HG03342 (cell line): Measurements from ENCODE around the gene DET1.
"Not testable (repeated sequence)": the region's sequence is repeated elsewhere in the genome, so short reads cannot be mapped to it uniquely, and the experiment has no call there.

Experiments used
- ATAC-seq: cut with Tn5 transposase; IDR thresholded peaks from one replicate; pipeline ENCODE4 v1.9.1; 2021; ENCODE audit warnings: mild to moderate bottlenecking, moderate library complexity; ENCODE audit not compliant: unreplicated experiment

DET1 gene

GRCh38 chr15:88498996-88499395, 47.5 kb downstream of the DET1 start:
- ATAC-seq: no peak

GRCh38 chr15:88497109-88497765, 49.2 kb downstream of the DET1 start:
- ATAC-seq: no peak

- ATAC-seq: no peak
Measured at GRCh38 chr15:88493844-88494243, 52.6 kb downstream of the DET1 start.

DNA sequence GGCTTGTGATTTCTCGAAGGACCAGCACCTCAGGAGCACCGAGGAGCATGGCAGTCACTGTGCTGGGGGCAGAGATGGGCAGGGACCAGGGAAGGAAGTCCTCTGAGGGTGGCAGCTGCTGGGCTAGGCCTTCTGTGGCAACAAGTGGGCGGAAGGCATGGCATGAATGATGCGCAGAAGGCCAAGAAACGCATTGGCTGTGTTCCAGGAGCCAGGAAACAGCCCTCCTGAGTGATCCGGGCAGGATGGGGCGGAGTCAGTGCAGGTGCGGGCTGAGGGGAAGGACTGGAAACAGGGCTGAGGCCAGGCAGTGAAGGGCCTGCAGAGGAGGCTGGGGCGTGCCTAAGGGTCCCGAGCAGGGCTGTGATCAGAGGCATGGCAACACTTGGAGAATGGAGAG, 55.3 kb downstream of the DET1 start:
- ATAC-seq: no peak

- ATAC-seq: no peak
Measured at GRCh38 chr15:88490036-88490435, 56.4 kb downstream of the DET1 start.

- ATAC-seq: no peak
Measured at GRCh38 chr15:88489321-88489720, 57.2 kb downstream of the DET1 start.

- ATAC-seq: no peak
Measured at GRCh38 chr15:88487796-88488523, 58.5 kb downstream of the DET1 start.

GRCh38 chr15:88487178-88487795, 59.2 kb downstream of the DET1 start:
- no peak for ATAC-seq

- no peak for ATAC-seq
Measured at GRCh38 chr15:88484682-88485331, 61.7 kb downstream of the DET1 start.

DNA sequence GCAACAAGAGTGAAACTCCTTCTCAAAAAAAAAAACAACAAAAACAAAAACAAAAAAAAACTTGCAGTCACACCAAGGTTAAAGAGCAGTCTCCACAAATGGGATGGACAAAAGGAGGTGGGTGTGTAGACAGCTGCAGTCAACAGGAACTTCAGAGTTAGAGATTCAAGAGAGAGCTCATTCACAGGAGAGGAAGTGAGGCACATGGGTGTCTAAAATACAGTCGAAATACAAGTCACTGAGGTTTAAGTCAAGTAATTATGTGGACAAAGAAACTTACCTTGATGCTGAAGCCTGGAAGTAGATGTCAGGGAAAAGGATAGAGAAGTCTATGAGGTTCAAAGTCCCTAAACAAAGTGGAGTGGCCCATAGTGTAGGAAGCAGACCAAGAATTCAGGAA, 64.2 kb downstream of the DET1 start:
- ATAC-seq: no peak

DNA sequence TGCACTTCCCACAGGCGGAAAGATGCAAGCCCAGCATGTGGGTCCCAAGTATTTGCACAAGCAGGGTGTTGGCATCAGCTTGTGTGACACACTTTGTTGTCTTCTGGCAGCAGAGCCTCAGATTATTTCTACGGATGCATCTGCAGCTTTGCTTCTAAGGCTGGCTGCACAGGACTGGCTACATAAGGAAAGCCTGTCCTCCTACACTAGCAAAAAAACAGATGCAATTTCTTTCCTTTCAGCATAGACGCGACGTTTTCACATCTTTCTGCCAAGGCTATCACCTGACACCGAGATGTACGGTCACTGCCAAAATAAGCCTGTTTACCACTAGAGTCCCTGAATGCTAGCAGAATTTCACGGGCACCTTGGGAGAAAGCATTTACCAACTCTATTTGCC, 65.5 kb downstream of the DET1 start:
- no peak for ATAC-seq

- no peak for ATAC-seq
Measured at GRCh38 chr15:88479169-88479568, 67.3 kb downstream of the DET1 start.

DNA sequence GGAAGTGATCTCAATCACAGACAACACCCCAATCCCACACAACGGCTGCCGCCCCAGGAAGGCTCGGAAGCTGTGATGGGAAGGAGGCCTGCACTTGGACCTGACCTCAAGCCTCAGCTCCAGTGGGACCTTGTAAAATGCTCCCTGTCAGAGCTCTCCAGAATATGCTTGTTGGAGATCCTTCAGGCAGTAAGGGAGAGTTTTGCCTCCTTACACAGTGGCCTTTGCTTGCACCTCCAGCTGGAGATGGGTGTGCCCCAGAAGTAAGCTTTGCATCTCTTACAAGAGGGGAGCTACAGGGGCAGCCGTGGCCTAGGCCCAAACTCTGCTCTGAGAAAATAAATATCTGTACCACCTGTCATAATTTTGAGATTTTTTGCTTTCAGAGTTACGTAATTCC, 68.6 kb downstream of the DET1 start:
- no peak for ATAC-seq

GRCh38 chr15:88477126-88477525, 69.4 kb downstream of the DET1 start:
- no peak for ATAC-seq

DNA sequence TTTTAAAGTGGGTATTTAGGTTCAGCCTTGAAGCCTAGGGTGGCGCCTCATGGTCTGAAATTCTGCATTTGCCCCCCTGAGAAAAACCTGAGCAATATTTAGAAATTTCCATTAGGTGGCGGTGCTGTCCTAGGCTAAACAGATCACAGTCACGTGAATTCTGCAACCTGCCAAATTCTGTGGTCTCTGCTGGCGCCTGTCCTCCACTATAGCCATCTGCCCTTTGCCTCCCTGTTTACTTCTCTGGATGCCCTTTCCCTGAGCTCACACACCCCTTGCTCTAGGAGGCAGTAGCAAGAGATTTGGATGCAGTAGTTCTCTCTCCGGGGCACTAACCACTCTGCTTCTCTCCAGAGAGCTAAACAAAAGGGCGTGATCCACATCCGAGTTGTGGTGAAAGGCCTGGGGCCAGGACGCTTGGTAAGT, 69.8 kb downstream of the DET1 start:
- ATAC-seq: no peak

GRCh38 chr15:88473661-88474293, 72.7 kb downstream of the DET1 start:
- not testable (repeated sequence) for ATAC-seq

- no peak for ATAC-seq
Measured at GRCh38 chr15:88472225-88472624, 74.3 kb downstream of the DET1 start.

DNA sequence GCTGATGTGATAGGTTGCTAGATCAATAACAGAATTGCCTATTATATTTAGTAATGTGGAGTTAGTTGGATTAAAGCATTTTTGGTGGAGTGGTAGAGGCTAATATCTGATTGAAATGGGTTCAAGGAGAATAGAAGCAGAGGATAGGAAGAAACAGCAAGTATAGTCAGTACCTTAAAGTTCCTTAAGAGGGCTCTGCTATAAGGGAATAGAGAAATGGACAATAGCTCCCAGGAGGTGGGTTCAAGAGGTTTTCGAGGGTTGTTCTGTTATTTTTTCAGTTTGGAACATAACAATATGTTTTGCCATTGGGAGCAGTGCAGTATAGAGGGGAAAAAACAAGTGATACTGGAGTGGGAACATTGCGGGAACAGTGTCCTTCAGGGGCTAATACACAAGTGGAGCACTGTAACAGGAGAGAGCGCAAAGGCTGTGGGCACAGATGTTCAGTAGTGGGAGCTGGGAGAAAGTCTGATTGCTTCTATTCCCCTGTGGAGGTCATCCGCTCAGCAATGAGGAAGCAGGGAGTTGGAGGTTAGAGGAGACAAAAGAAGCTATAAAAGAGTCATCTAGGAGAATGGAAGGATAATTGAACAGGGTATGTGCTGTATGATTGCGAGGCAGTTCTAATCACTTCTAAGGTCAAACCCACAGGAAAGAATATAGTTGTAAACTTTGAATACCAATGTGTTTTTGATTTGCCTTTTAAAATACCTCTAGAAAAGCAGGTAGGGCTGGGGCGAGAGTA, 75.7 kb downstream of the DET1 start:
- no peak for ATAC-seq

DNA sequence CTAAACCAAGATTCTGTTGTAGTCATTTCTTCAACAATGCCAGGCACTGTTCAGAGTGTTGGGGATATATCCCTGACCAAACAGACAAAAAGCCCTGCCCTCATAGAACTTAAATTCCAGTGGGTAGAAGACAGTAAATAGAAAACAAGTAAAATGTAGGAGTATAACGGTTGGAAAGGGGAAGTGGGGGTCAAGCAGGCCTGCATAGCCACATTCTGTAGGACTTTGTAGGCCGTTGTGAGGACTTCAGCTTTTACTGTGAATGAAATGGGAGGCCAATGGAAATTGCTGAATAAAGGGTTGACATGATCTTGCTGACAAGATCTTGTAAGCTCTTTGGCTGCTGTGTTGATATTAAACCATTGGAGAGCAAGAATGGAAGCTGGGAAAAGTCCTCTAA, 77.2 kb downstream of the DET1 start:
- ATAC-seq: no peak

- not testable (repeated sequence) for ATAC-seq
Measured at GRCh38 chr15:88468721-88469120, 77.8 kb downstream of the DET1 start.
